Measurements from ENCODE around the gene PDYN.

DNA sequence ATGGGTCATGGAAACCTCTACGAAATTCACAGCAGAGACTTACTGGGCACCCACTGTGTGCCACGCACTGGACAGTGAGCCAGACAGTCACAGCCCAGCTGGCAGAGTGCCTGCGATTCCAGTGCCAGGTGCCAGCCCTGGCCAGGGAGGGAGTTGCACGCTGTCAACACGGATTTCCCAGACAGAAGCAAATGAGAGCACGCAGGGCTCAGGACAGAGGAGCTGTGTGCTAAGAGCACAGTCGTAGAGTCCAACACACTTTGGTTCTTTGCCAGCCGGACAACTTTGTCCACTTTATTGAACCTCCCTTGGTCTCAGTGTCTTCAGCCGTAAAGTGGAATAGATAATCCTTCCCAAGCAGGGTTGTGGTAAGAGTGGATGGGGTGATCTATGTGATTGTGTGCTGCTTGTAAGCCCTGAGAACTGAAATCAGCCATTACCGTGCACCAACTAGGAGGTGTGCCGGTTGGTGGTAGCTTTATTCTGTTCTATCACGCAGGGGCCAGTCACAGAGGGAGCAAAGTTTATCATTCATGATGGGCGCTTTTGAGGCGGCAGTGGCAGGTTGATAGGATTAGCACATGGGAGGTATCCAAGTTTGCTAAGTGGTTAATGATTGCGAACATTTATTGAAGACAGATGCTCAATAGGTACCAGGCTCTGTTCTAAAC is 58.0 kb downstream of the PDYN start:
- no peak for TF ChIP-seq CTCF (conservative IDR thresholded peaks at IDR 0.05 in 1 of 2, IDR thresholded peaks at IDR 0.05 in 1 of 2; ENCODE audit: low read depth in 1 of 2, low read length in 2 of 2)
- TF ChIP-seq EZH2 (IDR thresholded peaks at IDR 0.05; ENCODE audit: low read length, missing control alignments), result no peak
